SK-N-MC (cell line): ENCODE data around the gene SNRNP48.

Experiments
- DNase-seq: peaks from one replicate; pipeline ENCODE4 v3.0.0-alpha.2; 2011; ENCODE audit warnings: low read depth, low spot score
- H3K27ac ChIP-seq: fragments of 200-600 bp; sonication (generic); 2 replicates; pipeline ENCODE4 v1.5.1; 2016; ENCODE audit warnings: mixed run types
- H3K36me3 ChIP-seq: fragments of 200-600 bp; sonication (generic); 2 replicates; pipeline ENCODE4 v1.6.1; 2017; ENCODE audit warnings: antibody characterized with exemption, low read length, mixed read lengths; ENCODE audit not compliant: insufficient read depth
- H3K4me3 ChIP-seq: fragments of 200-600 bp; sonication (generic); 2 replicates; pipeline ENCODE4 v1.5.1; 2016
- H3K9ac ChIP-seq: fragments of 200-600 bp; sonication (generic); 2 replicates; pipeline ENCODE4 v1.8.0; 2017; ENCODE audit warnings: mixed run types, mixed read lengths; ENCODE audit not compliant: insufficient read length
- H3K9me3 ChIP-seq: fragments of 200-600 bp; sonication (generic); 2 replicates; pipeline ENCODE4 v1.6.1; 2017; ENCODE audit warnings: low read depth, mild to moderate bottlenecking, antibody characterized with exemption, low read length, moderate library complexity, mixed read lengths
- EZH2 ChIP-seq: fragments of 200-600 bp; sonication (generic); IDR thresholded peaks from one replicate; pipeline ENCODE4 v1.6.1; 2017; ENCODE audit warnings: antibody characterized with exemption
- FOXP2 ChIP-seq: optimal IDR thresholded peaks from 2 replicates; pipeline ENCODE3; 2011; ENCODE audit warnings: mild to moderate bottlenecking, moderate library complexity; ENCODE audit not compliant: insufficient read depth; ENCODE audit errors: extremely low read length, control extremely low read depth
- POLR2AphosphoS5 ChIP-seq: IDR thresholded peaks from 2 replicates; pipeline ENCODE4 v1.6.1; 2012; ENCODE audit warnings: mild to moderate bottlenecking, low read depth, low read length, borderline replicate concordance

Gene SNRNP48

GRCh38 chr6:7589949-7590917 lies at the start of gene SNRNP48:
Gene SNRNP48 (plus strand): TSS chr6:7590198. CDS start chr6:7590258, 60 bp downstream.
- Histone ChIP-seq H3K9ac (peak within 1 kb of the TSS; percentile 90), H3K36me3 (peaks cover 21% of the 10 kb centered on the region), H3K9me3 (no peaks in the 10 kb centered on the region), H3K27ac (peak within 1 kb of the TSS; percentile 76), H3K4me3 (peak within 1 kb of the TSS; percentile 92)
- no peak for TF ChIP-seq EZH2
- peak; percentile 99 for TF ChIP-seq POLR2AphosphoS5
- no peak for DNase-seq

- H3K36me3 ChIP-seq, result no peaks in the 10 kb centered on the region
- H3K9ac ChIP-seq, result peak overlapping the region; percentile 73
- no peak for DNase-seq
- no peak overlapping the region for H3K27ac ChIP-seq
- peak overlapping the region; percentile 90 for H3K4me3 ChIP-seq
- TF ChIP-seq FOXP2 (no peak), EZH2 (no peak), POLR2AphosphoS5 (no peak)
- no peaks in the 10 kb centered on the region for H3K9me3 ChIP-seq
These were observed 49.4 kb upstream of the SNRNP48 start for GRCh38 chr6:7540595-7540994.

- Histone ChIP-seq H3K9ac (peak within 1 kb of the TSS; percentile 73), H3K4me3 (peak within 1 kb of the TSS; percentile 90), H3K36me3 (no peaks in the 10 kb centered on the region), H3K9me3 (no peaks in the 10 kb centered on the region), H3K27ac (no peak within 1 kb of the TSS)
- no peak for DNase-seq
- TF ChIP-seq FOXP2 (no peak), POLR2AphosphoS5 (no peak), EZH2 (no peak)
These were observed 48.6 kb upstream of the SNRNP48 start, which contains the start of gene DSP for GRCh38 chr6:7541175-7542064. Gene DSP (plus strand): TSS chr6:7541671. CDS start chr6:7541916, 245 bp downstream.

GRCh38 chr6:7542065-7542873 lies 47.7 kb upstream of the SNRNP48 start:
- Histone ChIP-seq H3K36me3 (no peaks in the 10 kb centered on the region), H3K27ac (no peak overlapping the region), H3K9ac (peak overlapping the region; percentile 73), H3K9me3 (no peaks in the 10 kb centered on the region), H3K4me3 (peak overlapping the region; percentile 90)
- TF ChIP-seq EZH2 (no peak), FOXP2 (no peak), POLR2AphosphoS5 (no peak)
- DNase-seq, result no peak

- no peaks in the 10 kb centered on the region for H3K9me3 ChIP-seq
- H3K27ac ChIP-seq, result peak overlapping the region; percentile 52; the same call in 1 of the 2 replicates
- H3K9ac ChIP-seq, result peak overlapping the region; percentile 73
- H3K4me3 ChIP-seq, result peak overlapping the region; percentile 90
- no peak for DNase-seq
- TF ChIP-seq POLR2AphosphoS5, result no peak
- TF ChIP-seq FOXP2, result no peak
- no peak for TF ChIP-seq EZH2
- H3K36me3 ChIP-seq, result no peaks in the 10 kb centered on the region
These were observed 46.9 kb upstream of the SNRNP48 start for GRCh38 chr6:7542874-7543624.

GRCh38 chr6:7543789-7544424 lies 46.1 kb upstream of the SNRNP48 start:
- H3K36me3 ChIP-seq, result no peaks in the 10 kb centered on the region
- TF ChIP-seq FOXP2 (no peak), POLR2AphosphoS5 (no peak), EZH2 (no peak)
- H3K27ac ChIP-seq, result peak overlapping the region; percentile 52; the same call in 1 of the 2 replicates
- H3K4me3 ChIP-seq, result peak overlapping the region; percentile 90
- no peak overlapping the region for H3K9ac ChIP-seq
- H3K9me3 ChIP-seq, result no peaks in the 10 kb centered on the region
- DNase-seq, result no peak

- no peak for TF ChIP-seq FOXP2
- TF ChIP-seq EZH2, result no peak
- no peak for TF ChIP-seq POLR2AphosphoS5
- Histone ChIP-seq H3K9ac (peak overlapping the region; percentile 21), H3K27ac (no peak overlapping the region), H3K4me3 (peak overlapping the region; percentile 90), H3K36me3 (no peaks in the 10 kb centered on the region), H3K9me3 (no peaks in the 10 kb centered on the region)
- DNase-seq, result no peak
These were observed 45.4 kb upstream of the SNRNP48 start for GRCh38 chr6:7544597-7544996.
